NCI-H1105 (cell line): ENCODE measurements around the gene FBXO24.
"Not testable (repeated sequence)": the region's sequence is repeated elsewhere in the genome, so short reads cannot be mapped to it uniquely, and the experiment has no call there.

Experiments
- DNase-seq: peaks from one replicate; lab custom pipeline; 2025; lab: John Stamatoyannopoulos, UW

The FBXO24 gene

GRCh38 chr7:100586266-100587025, at the start of gene FBXO24:
Gene FBXO24 (plus strand): TSS chr7:100586328. CDS start chr7:100586626, 298 bp downstream.
- peak; percentile 100 for DNase-seq

- not testable (repeated sequence) for DNase-seq
Observed at GRCh38 chr7:100536695-100537094, 49.4 kb upstream of the FBXO24 start.

GRCh38 chr7:100538348-100538653, 47.8 kb upstream of the FBXO24 start:
- no peak for DNase-seq

GRCh38 chr7:100538654-100539435, 47.3 kb upstream of the FBXO24 start, which contains the start of gene AGFG2:
Gene AGFG2 (plus strand): TSS chr7:100539203. CDS start chr7:100539347, 144 bp downstream.
- peak; percentile 99 for DNase-seq

- no peak for DNase-seq
Observed at GRCh38 chr7:100539436-100540006, 46.6 kb upstream of the FBXO24 start.

- DNase-seq = no peak
Observed at GRCh38 chr7:100540073-100540723, 45.9 kb upstream of the FBXO24 start.

- not testable (repeated sequence) for DNase-seq
Observed at GRCh38 chr7:100541309-100541708, 44.8 kb upstream of the FBXO24 start.

- no peak for DNase-seq
Observed at GRCh38 chr7:100543586-100543985, 42.5 kb upstream of the FBXO24 start.

GRCh38 chr7:100544386-100544785, 41.7 kb upstream of the FBXO24 start:
- DNase-seq = no peak

GRCh38 chr7:100544967-100545359, 41.2 kb upstream of the FBXO24 start:
- DNase-seq = no peak

- DNase-seq = no peak
Observed at GRCh38 chr7:100545360-100546128, 40.6 kb upstream of the FBXO24 start.

- DNase-seq = no peak
Observed at GRCh38 chr7:100546129-100546925, 39.8 kb upstream of the FBXO24 start.

- no peak for DNase-seq
Observed at GRCh38 chr7:100546926-100547800, 39.0 kb upstream of the FBXO24 start.

GRCh38 chr7:100547872-100548271, 38.3 kb upstream of the FBXO24 start:
- no peak for DNase-seq

GRCh38 chr7:100548446-100548845, 37.7 kb upstream of the FBXO24 start:
- not testable (repeated sequence) for DNase-seq

- DNase-seq = no peak
Observed at GRCh38 chr7:100552532-100552931, 33.6 kb upstream of the FBXO24 start.

- no peak for DNase-seq
Observed at GRCh38 chr7:100553032-100553431, 33.1 kb upstream of the FBXO24 start.

- DNase-seq = no peak
Observed at GRCh38 chr7:100555701-100556100, 30.4 kb upstream of the FBXO24 start.

GRCh38 chr7:100556541-100556940, 29.6 kb upstream of the FBXO24 start:
- DNase-seq = no peak

- no peak for DNase-seq
Observed at GRCh38 chr7:100559127-100559526, 27.0 kb upstream of the FBXO24 start.
